Calu3 (cell line): ENCODE results near the gene CALML3. TPM values are rescaled to one million over a fixed set of nuclear protein-coding genes. Genes with fewer than 3 reads are reported as not detected.
"Not testable (repeated sequence)": the region's sequence is repeated elsewhere in the genome, so short reads cannot be mapped to it uniquely, and the experiment has no call there.

Experiments
- BruUV-seq: library from RNA; stranded (reverse); fragments of 400-500 nt; replicated peaks from 2 replicates; lab custom pipeline; 2021; lab: Mats Ljungman, UMichigan
- CTCF ChIA-PET: fragments of 300-600 bp; sonication (Branson Sonifier 250); formaldehyde crosslinking; loops from one replicate; lab custom pipeline; 2022; ENCODE audit warnings: antibody characterized with exemption; lab: Charles Lee
- DNase-seq: peaks from one replicate; pipeline ENCODE4 v3.0.0; 2022
- H3K27ac Mint-ChIP-seq: one replicate; pipeline ENCODE4 v1.8.0; 2022; ENCODE audit warnings: mixed read lengths; ENCODE audit not compliant: unreplicated experiment
- H3K27me3 Mint-ChIP-seq: one replicate; pipeline ENCODE4 v1.8.0; 2022; ENCODE audit warnings: mixed read lengths; ENCODE audit not compliant: unreplicated experiment
- H3K36me3 Mint-ChIP-seq: one replicate; pipeline ENCODE4 v1.8.0; 2022; ENCODE audit warnings: mild to moderate bottlenecking, moderate library complexity, mixed read lengths; ENCODE audit not compliant: insufficient read depth, unreplicated experiment
- H3K4me1 Mint-ChIP-seq: one replicate; pipeline ENCODE4 v1.8.0; 2022; ENCODE audit warnings: mild to moderate bottlenecking, low read depth, mixed read lengths; ENCODE audit not compliant: unreplicated experiment
- H3K4me3 Mint-ChIP-seq: one replicate; pipeline ENCODE4 v1.8.0; 2022; ENCODE audit warnings: mild to moderate bottlenecking, low read depth, moderate library complexity, mixed read lengths; ENCODE audit not compliant: unreplicated experiment
- H3K9me3 Mint-ChIP-seq: one replicate; pipeline ENCODE4 v1.8.0; 2022; ENCODE audit warnings: low read depth, mixed read lengths; ENCODE audit not compliant: unreplicated experiment
- CTCF ChIP-seq: fragments of 200-600 bp; IDR thresholded peaks from one replicate; pipeline ENCODE4 v1.8.0; 2022; ENCODE audit warnings: antibody characterized with exemption; ENCODE audit not compliant: unreplicated experiment
- intact Hi-C: fragments of 100-400 bp; cut with micrococcal nuclease; formaldehyde crosslinking; loops from one replicate; pipeline ENCODE4 v1.10.0; 2022; ENCODE audit not compliant: unreplicated experiment
- total RNA-seq: library from RNA; stranded (reverse); gene quantifications from 2 replicates; pipeline ENCODE4 v1.2.3, GENCODE V29; 2022

CALML3 gene
- total RNA-seq, 1 experiment from 2014 or later: not detected

GRCh38 chr10:5557799-5558771, 33.3 kb downstream of the CALML3 start:
- Mint-ChIP-seq H3K4me1 (peaks cover 21% of the 10 kb centered on the region), H3K27me3 (no peaks in the 10 kb centered on the region), H3K36me3 (no peaks in the 10 kb centered on the region), H3K9me3 (no peaks in the 10 kb centered on the region), H3K4me3 (no peak overlapping the region), H3K27ac (no peak overlapping the region)
- intact Hi-C loops: no loop called here
- no TSS peak for BruUV-seq
- TF ChIP-seq CTCF: no peak
- CTCF ChIA-PET: no interaction called here
- no peak for DNase-seq

DNA sequence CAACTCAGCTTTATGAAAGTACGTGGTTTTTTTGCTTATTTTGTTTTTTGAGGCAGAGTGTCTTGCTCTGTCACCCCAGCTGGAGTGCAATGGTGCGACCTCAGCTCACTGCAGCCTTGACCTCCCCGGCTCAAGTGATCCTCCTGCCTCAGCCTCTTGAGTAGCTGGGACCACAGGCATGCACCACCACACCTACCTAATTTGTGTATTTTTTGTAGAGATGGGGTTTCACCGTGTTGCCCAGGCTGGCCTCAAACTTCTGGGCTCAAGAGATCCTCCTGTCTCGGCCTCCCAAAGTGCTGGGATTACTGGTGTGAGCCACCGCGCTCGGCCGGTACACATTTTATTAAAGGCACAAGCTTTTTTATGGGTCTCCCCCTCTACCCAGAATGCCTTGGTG, 34.3 kb downstream of the CALML3 start:
- intact Hi-C loops, H3K27ac Mint-ChIP-seq, H3K4me3 Mint-ChIP-seq, BruUV-seq, DNase-seq, H3K36me3 Mint-ChIP-seq, H3K27me3 Mint-ChIP-seq, CTCF ChIA-PET, H3K9me3 Mint-ChIP-seq: not testable (repeated sequence)
- peaks cover 24% of the 10 kb centered on the region for H3K4me1 Mint-ChIP-seq

- BruUV-seq: no TSS peak
- Mint-ChIP-seq H3K27ac (no peak overlapping the region), H3K4me3 (no peak overlapping the region), H3K27me3 (no peaks in the 10 kb centered on the region), H3K36me3 (no peaks in the 10 kb centered on the region), H3K4me1 (peaks cover 24% of the 10 kb centered on the region), H3K9me3 (no peaks in the 10 kb centered on the region)
- CTCF ChIA-PET: no interaction called here
- no peak for TF ChIP-seq CTCF
- intact Hi-C loops: no loop called here
- DNase-seq: no peak
Measured at GRCh38 chr10:5559642-5560141, 34.9 kb downstream of the CALML3 start.

DNA sequence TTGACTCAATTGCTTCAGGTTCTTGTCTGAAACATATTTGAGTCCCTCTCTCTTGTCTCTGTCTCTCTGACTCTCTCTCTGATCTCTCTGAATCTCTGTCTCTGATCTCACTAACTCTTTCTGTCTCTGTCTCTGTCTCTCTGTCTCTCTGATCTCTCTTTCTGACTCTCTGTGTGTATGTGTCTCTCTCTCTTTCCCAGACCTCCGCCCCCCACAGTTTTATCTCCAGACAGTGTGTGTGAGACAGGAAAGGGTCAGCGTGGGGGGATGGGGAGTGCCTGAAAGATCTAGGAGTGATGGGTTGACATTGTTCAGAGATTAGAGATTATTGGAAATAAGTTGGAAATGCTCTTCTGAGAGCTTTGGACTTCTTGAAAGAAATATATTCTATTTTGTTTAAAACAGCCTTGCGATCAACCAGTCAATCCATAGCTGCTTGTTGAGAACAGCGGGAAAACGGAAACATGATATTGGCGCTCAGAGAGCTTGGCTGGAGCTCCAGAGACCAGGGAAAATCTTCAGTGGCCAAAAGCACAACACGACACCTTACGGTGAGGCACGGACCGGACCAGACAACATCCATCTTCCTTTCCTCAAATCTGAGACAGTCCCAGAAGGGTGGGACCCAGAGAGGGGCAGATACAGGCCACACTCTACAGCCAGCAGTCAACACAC, 35.5 kb downstream of the CALML3 start:
- Mint-ChIP-seq H3K9me3 (no peaks in the 10 kb centered on the region), H3K27ac (no peak overlapping the region), H3K27me3 (no peaks in the 10 kb centered on the region), H3K36me3 (no peaks in the 10 kb centered on the region), H3K4me1 (peaks cover 23% of the 10 kb centered on the region), H3K4me3 (no peak overlapping the region)
- CTCF ChIA-PET: no interaction called here
- DNase-seq: no peak
- no peak for TF ChIP-seq CTCF
- no TSS peak for BruUV-seq
- intact Hi-C loops: no loop called here
